Measurements from ENCODE around the gene EIF5B. TPM values are rescaled to one million over a fixed set of nuclear protein-coding genes. Genes with fewer than 3 reads are reported as not detected.

EIF5B gene
- total and polyA plus RNA-seq, 2 of the 8 experiments (the other 6 are each of a cell fraction or from before 2014, with no cell fraction given), result 10.7 to 64.5 TPM

DNA sequence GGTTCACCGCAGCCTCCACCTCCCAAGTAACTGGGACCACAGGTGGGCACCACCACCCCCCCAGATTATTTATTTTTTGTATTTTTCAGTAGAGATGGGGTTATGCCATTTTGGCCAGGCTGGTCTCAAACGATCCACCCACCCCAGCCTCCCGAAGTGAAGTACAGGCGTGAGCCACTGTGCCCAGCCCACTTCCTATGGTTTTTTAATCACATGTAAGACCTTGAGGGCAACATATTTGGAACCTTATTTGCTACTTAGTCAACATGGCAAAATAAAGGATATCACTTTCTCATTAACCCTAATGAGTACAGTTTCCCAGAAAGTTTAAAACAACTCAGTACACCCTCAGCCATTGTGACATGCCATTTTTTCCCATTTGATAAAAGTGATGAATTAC lies 64.7 kb downstream of the EIF5B start:
- POLR2A ChIA-PET (ENCODE audit: partially characterized antibody), result no interaction called here
- no peaks in the 10 kb centered on the region for H3K27me3 ChIP-seq (replicated peaks in 1 of 4; ENCODE audit: control insufficient read depth in 3 of 4, extremely low read depth in 1 of 4, insufficient read depth in 3 of 4, low read length in 3 of 4)
- H3K56ac ChIP-seq (replicated peaks; ENCODE audit: insufficient read length, low read depth, low read length), result no peak overlapping the region
- no peak overlapping the region for H2BK5ac ChIP-seq (ENCODE audit: low read depth, low read length)
- no peak overlapping the region for H4K91ac ChIP-seq (replicated peaks; ENCODE audit: insufficient read length, low read length)
- H2AK5ac ChIP-seq (ENCODE audit: low read depth, low read length), result no peak overlapping the region
- CTCF ChIA-PET (ENCODE audit: partially characterized antibody), result interaction anchor here (2.3 kb wide), 1 partner anchor 9 kb away, joined by 11 read pairs; no protein-coding TSS in a partner anchor
- H3K36me3 ChIP-seq (ENCODE audit: control insufficient read depth in 2 of 4, insufficient read depth in 4 of 4, low read length in 3 of 4), result peaks cover 12 to 91% (median 67%) of the 10 kb centered on the region in 4 experiments
- no peak overlapping the region for H3K14ac ChIP-seq (ENCODE audit: insufficient read length)
- H2BK20ac ChIP-seq (ENCODE audit: low read length), result no peak overlapping the region
- H3K4me3 ChIP-seq (ENCODE audit: extremely low read depth in 1 of 4, insufficient read depth in 2 of 4, low read depth in 3 of 4, low read length in 4 of 4), result no peak overlapping the region
- 90% methylated on average over 4 of the region's 4 CpGs; no CpG with 5 or more reads in 1 of the 2 experiments for WGBS, 2 experiments (ENCODE audit: extremely low coverage in 1 of 2, insufficient coverage in 1 of 2, insufficient read length in 1 of 2, insufficient replicate concordance in 2 of 2, low coverage in 1 of 2, low lambda C conversion rate in 2 of 2, missing lambda C conversion rate in 1 of 2)
- H2BK120ac ChIP-seq (replicated peaks; ENCODE audit: low read depth, low read length), result no peak overlapping the region
- no peaks in the 10 kb centered on the region for H3K79me1 ChIP-seq (ENCODE audit: low read depth, low read length)
- no peak overlapping the region for H3K9ac ChIP-seq (replicated peaks in 1 of 4; ENCODE audit: extremely low read depth in 1 of 4, low read depth in 3 of 4, low read length in 3 of 4)
- no peaks in the 10 kb centered on the region for H3K79me2 ChIP-seq (ENCODE audit: control insufficient read depth in 1 of 2, insufficient read depth in 2 of 2, low read length in 2 of 2)
- no peak overlapping the region for H4K5ac ChIP-seq (ENCODE audit: insufficient read length, low read depth, low read length)
- H3K27ac ChIP-seq (ENCODE audit: low read depth, low read length), result no peak overlapping the region
- peaks cover 0 to 4% (median 2%) of the 10 kb centered on the region in 4 experiments; a peak in 4 of 7 replicates for H3K4me1 ChIP-seq (replicated peaks in 1 of 4; ENCODE audit: control insufficient read depth in 3 of 4, insufficient read depth in 4 of 4, low read length in 3 of 4)
- no peaks in the 10 kb centered on the region for H3K9me3 ChIP-seq (ENCODE audit: insufficient read depth in 2 of 2, low read depth in 1 of 2, low read length in 1 of 2)
- H4K20me1 ChIP-seq (replicated peaks in 1 of 2; ENCODE audit: control insufficient read depth in 1 of 2, insufficient read depth in 2 of 2, low read length in 2 of 2), result peaks cover 0 to 1% of the 10 kb centered on the region in 2 experiments
- H2AFZ ChIP-seq (ENCODE audit: low read length), result no peak overlapping the region
- FAIRE-seq (no peak), DNase-seq (ENCODE audit: low read depth in 1 of 2, low spot score in 2 of 2) (no peak)
- H2BK12ac ChIP-seq (ENCODE audit: low read depth, low read length), result no peak overlapping the region
- no peaks in the 10 kb centered on the region for H3K23me2 ChIP-seq (ENCODE audit: low read depth, low read length)
- no peak for TF ChIP-seq SP2 (IDR thresholded peaks at IDR 0.05; ENCODE audit: low read length)
- TF ChIP-seq SUZ12 (IDR thresholded peaks at IDR 0.05; ENCODE audit: low read length), result no peak
- no peak for TF ChIP-seq KDM5A (IDR thresholded peaks at IDR 0.05; ENCODE audit: low read length)
- no peak for TF ChIP-seq RAD21 (IDR thresholded peaks at IDR 0.05 in 1 of 2, conservative IDR thresholded peaks at IDR 0.05 in 1 of 2; ENCODE audit: low read depth in 2 of 2, low read length in 2 of 2)
- no peak for TF ChIP-seq SIN3A (conservative IDR thresholded peaks at IDR 0.05 in 1 of 2, IDR thresholded peaks at IDR 0.05 in 1 of 2; ENCODE audit: low read depth in 1 of 2, low read length in 2 of 2)
- no peak for TF ChIP-seq CBX5 (IDR thresholded peaks at IDR 0.05; ENCODE audit: low read depth, low read length)
- TF ChIP-seq EGR1 (IDR thresholded peaks at IDR 0.05; ENCODE audit: borderline replicate concordance, low read depth, low read length), result no peak
- TF ChIP-seq, protein P1, sequence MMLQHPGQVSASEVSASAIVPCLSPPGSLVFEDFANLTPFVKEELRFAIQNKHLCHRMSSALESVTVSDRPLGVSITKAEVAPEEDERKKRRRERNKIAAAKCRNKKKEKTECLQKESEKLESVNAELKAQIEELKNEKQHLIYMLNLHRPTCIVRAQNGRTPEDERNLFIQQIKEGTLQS (IDR thresholded peaks at IDR 0.05; ENCODE audit: insufficient read depth, low read depth, low read length), result no peak
- no peak for TF ChIP-seq PHF8 (conservative IDR thresholded peaks at IDR 0.05; ENCODE audit: low read depth, low read length)
- TF ChIP-seq POU5F1 (IDR thresholded peaks at IDR 0.05; ENCODE audit: low read depth, low read length), result no peak
- TF ChIP-seq FOSL1 (IDR thresholded peaks at IDR 0.05; ENCODE audit: insufficient read depth, low read depth, low read length), result no peak
- no peak for TF ChIP-seq CHD1 (IDR thresholded peaks at IDR 0.05; ENCODE audit: low read depth, low read length)
- TF ChIP-seq JUN (IDR thresholded peaks at IDR 0.05; ENCODE audit: low read depth, low read length), result no peak
- no peak overlapping the region for H3K18ac ChIP-seq (ENCODE audit: extremely low read depth, low read length)
- no peak overlapping the region for H3K4ac ChIP-seq (replicated peaks; ENCODE audit: insufficient read length, low read depth, low read length)
- H3K23ac ChIP-seq (ENCODE audit: insufficient read length), result no peak overlapping the region
- H3K4me2 ChIP-seq (ENCODE audit: insufficient read depth in 1 of 2, low read depth in 2 of 2, low read length in 2 of 2), result no peak overlapping the region
- H4K8ac ChIP-seq (ENCODE audit: extremely low read depth, insufficient read depth, low read length), result no peak overlapping the region; the same call in 1 of the 2 replicates
- H2BK15ac ChIP-seq (ENCODE audit: low read length), result no peak overlapping the region

All from H1 (cell line).